WTC11 (cell line): Measurements from ENCODE around the gene PHLDB3. TPM values are rescaled to one million over a fixed set of nuclear protein-coding genes. Genes with fewer than 3 reads are reported as not detected.

Source experiments
- total RNA-seq: library from RNA; stranded (reverse); gene quantifications from 3 replicates; pipeline ENCODE4 v1.2.3, GENCODE V29; 2021

Gene PHLDB3
- total RNA-seq, 1 experiment from 2014 or later: 14.6 TPM

Other genes with a start within 250 kb of the PHLDB3 start
- not detected in 3 replicates for gene PSG9, start 235.2 kb downstream of the PHLDB3 start, total RNA-seq
- 2.0 to 4.5 TPM (median 2.0 TPM) in 3 replicates for gene CD177, start 151.1 kb downstream of the PHLDB3 start, total RNA-seq
- gene TEX101, start 89.9 kb downstream of the PHLDB3 start, total RNA-seq: not detected in 3 replicates
- gene LYPD3, start 39.1 kb downstream of the PHLDB3 start, total RNA-seq: 2.7 to 3.8 TPM (median 3.1 TPM) in 3 replicates
- gene ETHE1, start 22.5 kb upstream of the PHLDB3 start, total RNA-seq: 19.0 to 23.5 TPM (median 21.2 TPM) in 3 replicates
- 0.13 to 0.25 TPM in 2 of 3 replicates, not detected in the other for gene ZNF575, start 28.4 kb upstream of the PHLDB3 start, total RNA-seq
- 46.5 to 50.8 TPM (median 48.3 TPM) in 3 replicates for gene XRCC1, start 70.8 kb upstream of the PHLDB3 start, total RNA-seq
- gene PINLYP, start 71.1 kb upstream of the PHLDB3 start, total RNA-seq: 6.4 to 11.3 TPM (median 10.6 TPM) in 3 replicates
- 33.6 to 38.1 TPM (median 35.5 TPM) in 3 replicates for gene IRGQ, start 91.4 kb upstream of the PHLDB3 start, total RNA-seq
- 15.9 to 18.5 TPM (median 16.5 TPM) in 3 replicates for gene ZNF576, start 91.8 kb upstream of the PHLDB3 start, total RNA-seq
- gene SRRM5, start 107.3 kb upstream of the PHLDB3 start, total RNA-seq: 0.34 to 0.44 TPM (median 0.42 TPM) in 3 replicates
- gene ZNF428, start 114.9 kb upstream of the PHLDB3 start, total RNA-seq: 19.2 to 20.1 TPM (median 20.0 TPM) in 3 replicates
- gene CADM4, start 135.1 kb upstream of the PHLDB3 start, total RNA-seq: 12.2 to 13.3 TPM (median 12.4 TPM) in 3 replicates
- gene PLAUR, start 165.4 kb upstream of the PHLDB3 start, total RNA-seq: 10.5 to 14.4 TPM (median 13.5 TPM) in 3 replicates
- not detected in 3 replicates for gene IRGC, start 211.3 kb upstream of the PHLDB3 start, total RNA-seq